ENCODE results near the gene AUNIP.

DNA sequence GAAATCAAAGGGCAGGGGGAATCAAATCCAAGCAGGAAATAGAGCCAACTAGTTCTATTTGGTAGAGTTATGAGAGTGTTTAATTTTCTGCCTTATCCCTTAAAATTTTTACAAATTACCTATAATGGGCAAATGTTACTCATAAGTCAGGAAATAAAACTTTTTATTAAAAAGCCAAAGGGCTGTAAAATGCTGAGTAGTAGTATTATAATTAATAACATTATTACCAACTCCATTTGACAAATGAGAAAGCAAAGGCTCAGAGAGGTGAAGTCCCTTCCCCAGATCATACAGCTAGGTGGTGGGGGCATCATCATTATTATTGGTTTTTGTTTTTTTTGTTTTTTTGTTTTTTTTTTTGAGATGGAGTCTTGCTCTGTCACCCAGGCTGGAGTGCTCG lies 55.9 kb downstream of the AUNIP start:
- TF ChIP-seq EZH2 (IDR thresholded peaks at IDR 0.05; ENCODE audit: insufficient read depth, poor library complexity, severe bottlenecking) (no peak), EZH2phosphoT487 (IDR thresholded peaks at IDR 0.05; ENCODE audit: insufficient read depth, low read depth) (no peak)

Measured in GM23248 (cell line).